ENCODE data around the gene ARID5B. TPM values are rescaled to one million over a fixed set of nuclear protein-coding genes. Genes with fewer than 3 reads are reported as not detected.
A peak's percentile ranks its signal among the peaks of the same experiment; 100 is the strongest.

ARID5B gene
- polyA plus RNA-seq, 1 experiment, result 137 TPM

- Histone ChIP-seq H3K9me3 (ENCODE audit: control insufficient read depth, insufficient read depth, low read length) (no peaks in the 10 kb centered on the region), H3K4me3 (ENCODE audit: low read depth, low read length) (no peak overlapping the region), H3K27ac (ENCODE audit: low read depth, low read length) (no peak overlapping the region), H3K27me3 (ENCODE audit: control insufficient read depth, insufficient read depth, low read length) (no peaks in the 10 kb centered on the region)
- TF ChIP-seq CTCF (IDR thresholded peaks at IDR 0.05; ENCODE audit: low read depth, low read length), result no peak
- ChIA-PET CTCF (no interaction called here), POLR2A (no interaction called here)
- DNase-seq (ENCODE audit: low read depth, low spot score), result no peak
Observed at GRCh38 chr10:61941202-61941681, 39.7 kb downstream of the ARID5B start.

- CTCF ChIA-PET, result interaction anchor here (0.7 to 0.8 kb wide), 2 partner anchors 21 to 285 kb away, joined by 3 to 5 read pairs; no protein-coding TSS in a partner anchor
- TF ChIP-seq CTCF (IDR thresholded peaks at IDR 0.05; ENCODE audit: low read depth, low read length), result no peak
- DNase-seq (ENCODE audit: low read depth, low spot score), result no peak
- POLR2A ChIA-PET, result no interaction called here
- H3K4me3 ChIP-seq (ENCODE audit: low read depth, low read length), result no peak overlapping the region
- H3K27ac ChIP-seq (ENCODE audit: low read depth, low read length), result no peak overlapping the region
- no peaks in the 10 kb centered on the region for H3K9me3 ChIP-seq (ENCODE audit: control insufficient read depth, insufficient read depth, low read length)
- no peaks in the 10 kb centered on the region for H3K27me3 ChIP-seq (ENCODE audit: control insufficient read depth, insufficient read depth, low read length)
Observed at GRCh38 chr10:61942604-61943461, 41.3 kb downstream of the ARID5B start.

GRCh38 chr10:61943674-61944378 is 42.3 kb downstream of the ARID5B start:
- Histone ChIP-seq H3K4me3 (ENCODE audit: low read depth, low read length) (no peak overlapping the region), H3K27ac (ENCODE audit: low read depth, low read length) (no peak overlapping the region), H3K9me3 (ENCODE audit: control insufficient read depth, insufficient read depth, low read length) (no peaks in the 10 kb centered on the region), H3K27me3 (ENCODE audit: control insufficient read depth, insufficient read depth, low read length) (no peaks in the 10 kb centered on the region)
- 0 out of 2 replicates have a peak, but pooled peaks have one; percentile 6 for TF ChIP-seq CTCF (IDR thresholded peaks at IDR 0.05; ENCODE audit: low read depth, low read length)
- ChIA-PET CTCF (interaction anchor here (0.7 to 0.8 kb wide), 2 partner anchors 20 to 286 kb away, joined by 3 to 5 read pairs; no protein-coding TSS in a partner anchor), POLR2A (no interaction called here)
- no peak for DNase-seq (ENCODE audit: low read depth, low spot score)

- Histone ChIP-seq H3K4me3 (ENCODE audit: low read depth, low read length) (no peak overlapping the region), H3K27me3 (ENCODE audit: control insufficient read depth, insufficient read depth, low read length) (no peaks in the 10 kb centered on the region), H3K9me3 (ENCODE audit: control insufficient read depth, insufficient read depth, low read length) (no peaks in the 10 kb centered on the region), H3K27ac (ENCODE audit: low read depth, low read length) (no peak overlapping the region)
- no peak for DNase-seq (ENCODE audit: low read depth, low spot score)
- ChIA-PET POLR2A (no interaction called here), CTCF (interaction anchor here (1.5 kb wide), 1 partner anchor 93 kb away, joined by 5 read pairs; no protein-coding TSS in a partner anchor)
- no peak for TF ChIP-seq CTCF (IDR thresholded peaks at IDR 0.05; ENCODE audit: low read depth, low read length)
Observed at GRCh38 chr10:61944410-61945147, 43.1 kb downstream of the ARID5B start.

All from AG04450 (cell line).